Mammary epithelial cell (primary cell): ENCODE measurements around the gene USP31.

ENCODE experiments used
- CTCF ChIP-seq, 2 donors: IDR thresholded peaks in 1 of 2; conservative IDR thresholded peaks in 1 of 2; 2 replicates each; pipeline ENCODE4 v1.5.1; 2011 to 2012; ENCODE audit warnings: inconsistent platforms in 2 of 2, low read length in 2 of 2, mild to moderate bottlenecking in 2 of 2, control low read depth in 1 of 2, low read depth in 1 of 2; ENCODE audit not compliant: insufficient read depth in 1 of 2; ENCODE audit errors: extremely low read depth in 1 of 2
- EZH2 ChIP-seq: IDR thresholded peaks from 2 replicates; pipeline ENCODE4 v1.6.1; 2012; ENCODE audit warnings: low read length, inconsistent platforms, borderline replicate concordance

- TF ChIP-seq EZH2 = no peak
- no peak for TF ChIP-seq CTCF (conservative IDR thresholded peaks at IDR 0.05 in 1 of 2, IDR thresholded peaks at IDR 0.05 in 1 of 2; ENCODE audit: extremely low read depth in 1 of 2, insufficient read depth in 1 of 2, low read depth in 1 of 2, low read length in 2 of 2)
Measured at GRCh38 chr16:23149993-23150364, 727 bp upstream of the USP31 start.
